KOPT-K1 (cell line): ENCODE data around the gene ERP27.
A peak's percentile ranks its signal among the peaks of the same experiment; 100 is the strongest.

Experiments
- H3K27ac ChIP-seq: fragments of 200-600 bp; sonication (generic); 2 replicates; pipeline ENCODE4 v1.5.1; 2016; ENCODE audit warnings: antibody characterized with exemption, mild to moderate bottlenecking, low read depth, low read length; ENCODE audit not compliant: poor library complexity, severe bottlenecking
- H3K36me3 ChIP-seq: fragments of 200-600 bp; sonication (generic); 2 replicates; pipeline ENCODE4 v1.5.1; 2017; ENCODE audit warnings: antibody characterized with exemption, mild to moderate bottlenecking, low read length, moderate library complexity; ENCODE audit not compliant: insufficient read depth
- H3K9me3 ChIP-seq: fragments of 200-600 bp; sonication (generic); 2 replicates; pipeline ENCODE4 v1.5.1; 2017; ENCODE audit warnings: antibody characterized with exemption, low read length, mild to moderate bottlenecking; ENCODE audit not compliant: insufficient read depth, poor library complexity, severe bottlenecking

The ERP27 gene

GRCh38 chr12:14934511-14934910, 3.8 kb downstream of the ERP27 start:
- Histone ChIP-seq H3K9me3 (no peaks in the 10 kb centered on the region), H3K27ac (no peak overlapping the region), H3K36me3 (peaks cover 94% of the 10 kb centered on the region)

DNA sequence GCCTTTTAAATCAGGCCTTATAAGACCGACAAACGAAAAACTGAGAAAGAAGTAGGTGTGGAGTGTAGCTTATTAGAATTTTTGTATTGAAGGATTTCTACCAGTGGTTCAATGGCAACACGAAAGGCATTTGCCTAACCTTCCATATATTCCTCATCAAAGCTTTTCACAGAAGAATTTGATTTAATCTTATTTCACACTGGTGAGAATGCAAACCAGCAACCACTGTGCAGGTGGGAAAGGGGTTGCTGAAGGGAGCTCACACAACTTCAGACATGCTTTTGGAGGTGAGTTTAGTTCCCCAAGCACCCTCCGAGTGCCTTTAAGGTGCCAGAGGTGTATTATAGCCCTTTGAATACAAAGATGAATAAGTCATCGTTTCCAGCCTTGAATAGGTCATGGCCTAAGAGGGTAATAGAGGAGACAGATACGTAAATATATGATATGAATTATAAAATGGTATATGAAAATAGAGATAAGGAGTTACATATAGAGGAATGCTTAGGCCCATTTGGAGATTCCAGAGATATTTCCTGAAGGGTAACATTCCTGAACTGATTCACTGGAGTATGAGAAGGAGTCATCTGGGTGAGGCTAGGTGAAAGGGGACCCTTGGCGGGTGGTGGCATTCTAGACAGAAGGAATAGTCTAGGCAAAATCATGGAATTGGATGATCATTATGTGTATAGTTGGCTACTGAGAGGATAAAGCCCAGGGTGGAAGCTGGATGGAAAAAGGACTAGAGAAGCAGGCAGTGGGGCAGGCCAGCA, 6.4 kb downstream of the ERP27 start:
- Histone ChIP-seq H3K27ac (no peak overlapping the region), H3K36me3 (peaks cover 87% of the 10 kb centered on the region), H3K9me3 (no peaks in the 10 kb centered on the region)

GRCh38 chr12:14931359-14931758, 7.0 kb downstream of the ERP27 start:
- Histone ChIP-seq H3K27ac (no peak overlapping the region), H3K9me3 (no peaks in the 10 kb centered on the region), H3K36me3 (peaks cover 81% of the 10 kb centered on the region)

DNA sequence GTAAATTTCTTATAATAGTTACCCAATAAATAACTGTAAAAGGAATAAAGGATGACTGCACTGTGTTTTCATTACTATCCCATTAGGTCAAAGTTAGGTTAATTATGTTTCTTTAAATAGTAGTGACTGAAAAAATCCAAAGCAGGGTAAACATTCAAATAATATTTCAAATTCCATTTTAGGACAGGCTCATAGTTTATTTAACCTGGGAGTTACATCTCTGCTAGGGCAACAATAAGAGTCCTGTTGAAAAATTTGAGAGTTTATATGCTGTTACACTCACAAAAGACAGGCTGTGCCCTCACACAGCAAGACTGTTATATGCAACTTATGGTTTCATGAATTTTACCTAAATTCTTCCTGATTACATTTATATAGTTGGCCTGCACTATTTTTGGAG, 8.0 kb downstream of the ERP27 start:
- Histone ChIP-seq H3K36me3 (peaks cover 70% of the 10 kb centered on the region), H3K9me3 (no peaks in the 10 kb centered on the region), H3K27ac (no peak overlapping the region)

GRCh38 chr12:14928931-14929330, 9.4 kb downstream of the ERP27 start:
- Histone ChIP-seq H3K9me3 (no peaks in the 10 kb centered on the region), H3K36me3 (peaks cover 56% of the 10 kb centered on the region), H3K27ac (no peak overlapping the region)

- Histone ChIP-seq H3K36me3 (peaks cover 40% of the 10 kb centered on the region), H3K27ac (no peak overlapping the region), H3K9me3 (peaks cover under 1% of the 10 kb centered on the region)
Measured at GRCh38 chr12:14927267-14927666, 11.1 kb downstream of the ERP27 start.

- peaks cover 20% of the 10 kb centered on the region for H3K36me3 ChIP-seq
- no peak overlapping the region for H3K27ac ChIP-seq
Measured at GRCh38 chr12:14924541-14924940, 13.8 kb downstream of the ERP27 start.

DNA sequence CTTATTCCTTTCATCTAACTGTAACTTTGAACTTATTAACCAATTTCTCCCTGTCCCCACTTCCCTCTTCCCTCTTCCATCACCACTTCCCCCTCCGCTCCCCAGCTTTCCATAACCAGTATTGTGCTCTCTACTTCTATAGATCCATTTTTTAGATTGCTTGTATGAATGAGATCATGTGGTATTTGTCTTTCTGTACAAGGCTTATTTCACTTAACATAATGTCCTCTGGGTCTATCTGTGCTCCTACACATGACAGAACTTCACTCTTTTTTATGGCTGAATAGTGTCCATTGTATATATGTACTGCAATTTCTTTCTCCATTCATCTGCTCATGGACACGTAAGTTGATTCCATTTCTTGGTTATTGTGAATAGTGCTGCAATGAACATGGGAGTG, 14.4 kb downstream of the ERP27 start:
- no peak overlapping the region for H3K27ac ChIP-seq
- H3K9me3 ChIP-seq: peaks cover 4% of the 10 kb centered on the region
- H3K36me3 ChIP-seq: peaks cover 21% of the 10 kb centered on the region

More at GRCh38 chr12:14924541-14924940, 13.8 kb downstream of the ERP27 start:
- peaks cover 4% of the 10 kb centered on the region for H3K9me3 ChIP-seq

DNA sequence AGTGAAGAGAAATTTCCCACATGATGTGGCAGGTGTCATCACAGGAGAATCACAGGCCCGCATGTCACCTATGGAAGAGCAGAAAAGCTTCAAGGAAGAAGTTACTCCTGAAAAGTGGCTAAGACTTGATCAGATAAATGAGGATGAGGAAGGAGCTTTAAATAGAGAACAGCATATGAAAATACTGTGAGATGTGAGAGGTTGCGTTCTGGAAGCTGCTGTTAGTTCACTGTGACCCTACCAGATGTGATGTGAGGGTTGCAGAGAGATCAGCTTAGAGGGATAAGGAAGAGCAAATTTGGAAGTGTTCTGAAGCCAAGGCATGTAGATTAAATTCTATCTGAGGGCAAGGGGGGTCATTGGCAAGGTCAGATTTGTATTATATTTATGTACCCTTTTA, 17.1 kb downstream of the ERP27 start:
- peaks cover 4% of the 10 kb centered on the region for H3K9me3 ChIP-seq
- H3K36me3 ChIP-seq: peaks cover 33% of the 10 kb centered on the region
- H3K27ac ChIP-seq: peak overlapping the region; percentile 47

DNA sequence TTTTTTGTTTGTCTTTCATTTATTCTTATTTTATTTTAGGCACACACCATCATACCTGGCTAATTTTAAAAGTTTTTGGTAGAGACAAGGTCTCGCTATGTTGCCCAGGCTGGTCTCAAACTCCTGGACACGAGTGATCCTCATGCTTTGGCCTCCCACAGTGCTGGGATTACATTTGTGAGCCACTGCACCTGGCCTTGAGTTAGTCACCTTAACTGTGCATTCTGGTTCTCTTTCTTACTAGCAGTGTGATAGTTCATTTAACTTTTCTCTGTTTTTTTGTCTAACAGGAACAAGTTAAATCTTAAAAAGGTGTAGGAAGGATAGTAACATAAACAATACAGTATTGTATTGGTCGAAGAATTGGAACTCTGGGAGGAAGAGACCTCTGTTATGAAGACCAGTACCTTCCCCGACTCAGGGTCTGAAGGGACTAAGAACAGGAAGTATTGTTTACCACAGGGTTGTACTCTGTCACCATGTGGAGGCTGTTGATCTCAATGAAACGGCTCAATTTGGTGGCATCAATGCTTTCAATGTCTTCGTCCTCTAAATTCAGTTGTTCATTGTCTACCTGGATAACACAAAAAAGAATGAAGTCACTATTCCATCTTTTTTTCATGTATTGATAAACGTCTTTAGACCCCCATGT, 17.7 kb downstream of the ERP27 start:
- peaks cover 4% of the 10 kb centered on the region for H3K9me3 ChIP-seq
- peak overlapping the region; percentile 47 for H3K27ac ChIP-seq
- peaks cover 39% of the 10 kb centered on the region for H3K36me3 ChIP-seq

GRCh38 chr12:14919455-14919854, 18.9 kb downstream of the ERP27 start:
- Histone ChIP-seq H3K36me3 (peaks cover 50% of the 10 kb centered on the region), H3K27ac (no peak overlapping the region), H3K9me3 (peaks cover 4% of the 10 kb centered on the region)

DNA sequence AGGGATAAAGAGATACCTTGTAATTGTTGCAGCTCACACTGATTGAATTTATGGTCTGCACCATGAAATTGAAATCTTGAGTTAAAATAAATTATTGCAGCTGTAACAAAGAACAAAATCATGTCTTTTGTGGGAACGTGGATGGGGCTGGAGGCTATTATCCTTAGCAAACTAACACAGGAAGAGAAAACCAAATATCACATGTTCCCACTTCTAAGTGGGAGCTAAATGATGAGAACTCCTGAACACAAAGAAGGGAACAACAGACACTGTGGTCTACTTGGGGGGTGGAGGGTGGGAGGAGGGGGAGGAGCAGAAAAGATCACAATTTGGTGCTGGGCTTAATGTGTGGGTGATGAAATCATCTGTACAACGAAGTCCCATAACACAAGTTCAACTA, 22.6 kb downstream of the ERP27 start:
- Histone ChIP-seq H3K36me3 (peaks cover 68% of the 10 kb centered on the region), H3K27ac (no peak overlapping the region), H3K9me3 (no peaks in the 10 kb centered on the region)

DNA sequence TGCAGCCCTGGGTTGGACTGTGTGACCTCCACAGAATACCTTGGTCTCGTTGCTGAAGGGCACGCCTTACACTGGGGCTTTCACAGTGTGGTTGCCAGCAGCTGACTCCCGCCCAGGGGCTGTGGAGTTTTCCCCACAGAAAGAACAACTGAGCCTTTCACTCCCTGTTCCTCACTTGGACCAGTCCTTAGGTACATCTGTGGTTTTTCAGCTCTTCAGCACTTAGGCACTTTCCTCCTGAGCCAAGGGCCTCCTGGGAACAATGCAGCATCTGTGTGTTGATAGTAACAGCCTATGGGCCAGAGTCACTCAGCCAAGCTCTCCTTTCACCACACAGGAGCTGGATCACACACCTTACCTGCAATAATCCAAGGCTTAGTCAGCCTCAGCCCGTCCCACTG, 25.0 kb downstream of the ERP27 start:
- H3K27ac ChIP-seq: no peak overlapping the region
- H3K36me3 ChIP-seq: peaks cover 55% of the 10 kb centered on the region
- H3K9me3 ChIP-seq: no peaks in the 10 kb centered on the region

DNA sequence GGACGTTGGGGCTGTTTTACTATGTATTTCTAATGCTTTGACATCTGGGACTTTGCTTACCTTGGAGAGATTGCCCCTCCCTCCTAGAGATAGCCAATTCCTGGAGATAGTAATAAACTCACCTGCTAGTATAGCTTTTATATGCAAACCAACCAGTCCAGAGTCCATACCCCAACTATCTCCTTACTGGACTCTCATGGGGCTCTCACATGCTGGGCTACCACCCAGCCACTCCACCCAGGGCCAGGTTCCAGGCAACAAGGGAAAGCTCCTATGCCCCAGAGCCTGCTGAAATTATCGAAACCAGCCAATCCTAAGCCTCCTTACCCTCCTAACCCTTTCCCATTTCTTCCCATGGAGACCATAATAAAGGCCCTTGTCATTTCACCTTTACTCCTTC, 27.2 kb downstream of the ERP27 start:
- peaks cover 34% of the 10 kb centered on the region for H3K36me3 ChIP-seq
- no peak overlapping the region for H3K27ac ChIP-seq
- no peaks in the 10 kb centered on the region for H3K9me3 ChIP-seq

- no peak overlapping the region for H3K27ac ChIP-seq
Measured at GRCh38 chr12:14910090-14910915, 28.0 kb downstream of the ERP27 start.

More at GRCh38 chr12:14910090-14910915, 28.0 kb downstream of the ERP27 start:
- Histone ChIP-seq H3K9me3 (no peaks in the 10 kb centered on the region), H3K36me3 (peaks cover 26% of the 10 kb centered on the region)
